NCI-H1105 treated with DMSO at 0.1 percent for 48 hours (cell line): ENCODE data around the gene SLC25A44.

ENCODE experiments used
- DNase-seq: peaks from one replicate; lab custom pipeline; 2025; lab: John Stamatoyannopoulos, UW

Gene SLC25A44

GRCh38 chr1:156193488-156194299, at the start of gene SLC25A44:
Gene SLC25A44 (plus strand): TSS chr1:156194104. CDS start chr1:156199848, 5,744 bp downstream.
- DNase-seq = peak; percentile 99

DNA sequence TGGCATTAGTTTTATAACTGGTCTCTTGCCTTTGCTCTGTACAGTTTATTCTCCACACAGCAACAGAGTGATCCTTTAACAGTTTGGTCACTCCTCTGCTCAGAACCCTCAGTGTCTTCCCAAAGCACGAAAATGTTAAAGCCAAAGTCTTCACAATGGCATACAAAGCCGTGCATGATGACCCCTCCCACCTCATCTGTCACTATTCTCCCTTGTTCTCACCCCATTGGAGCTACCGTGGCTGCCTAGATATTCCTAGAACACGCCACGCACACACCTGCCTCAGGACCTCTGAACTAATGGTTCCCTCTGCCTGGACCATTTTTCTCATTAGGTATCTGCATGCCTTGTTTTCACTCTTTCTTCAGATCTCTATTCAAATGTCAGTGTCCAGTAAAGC, 49.2 kb upstream of the SLC25A44 start:
- DNase-seq = no peak

GRCh38 chr1:156145650-156146019, 48.3 kb upstream of the SLC25A44 start:
- DNase-seq = no peak

- peak; percentile 89 for DNase-seq
Observed at GRCh38 chr1:156146020-156146768, 47.7 kb upstream of the SLC25A44 start.

DNA sequence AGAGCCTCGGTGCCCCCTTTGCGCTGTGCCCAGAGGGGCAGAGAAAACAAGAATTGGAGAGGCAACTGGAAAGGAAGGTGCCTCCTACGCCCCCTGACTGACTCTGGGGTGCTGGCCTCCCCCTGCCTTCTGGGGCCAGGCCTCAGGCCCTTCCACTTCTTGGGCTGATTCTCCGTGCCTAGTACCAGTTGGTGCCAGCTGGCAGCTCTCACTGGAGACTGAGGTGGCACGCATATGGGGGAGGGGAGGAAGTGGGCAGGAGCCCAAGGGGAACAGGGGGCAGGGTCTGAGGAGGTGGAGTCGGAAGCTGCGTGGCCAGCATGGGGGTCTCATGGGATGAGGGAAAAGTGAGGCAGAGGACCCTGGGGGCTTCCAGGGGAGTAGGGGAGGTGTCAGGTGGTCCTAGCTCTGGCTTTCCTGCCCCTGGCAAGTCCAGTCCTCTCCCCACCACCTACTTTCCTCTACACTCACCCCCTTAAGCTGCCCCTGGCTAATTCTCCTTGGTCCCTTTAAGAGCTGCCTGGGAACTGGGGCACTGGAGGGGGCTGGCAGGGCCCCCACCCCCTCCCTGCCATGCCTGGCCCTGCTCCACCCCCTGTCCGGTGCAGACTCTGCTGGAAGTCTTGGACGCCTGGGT, 47.0 kb upstream of the SLC25A44 start:
- DNase-seq = no peak

- no peak for DNase-seq
Observed at GRCh38 chr1:156148216-156148615, 45.7 kb upstream of the SLC25A44 start.

DNA sequence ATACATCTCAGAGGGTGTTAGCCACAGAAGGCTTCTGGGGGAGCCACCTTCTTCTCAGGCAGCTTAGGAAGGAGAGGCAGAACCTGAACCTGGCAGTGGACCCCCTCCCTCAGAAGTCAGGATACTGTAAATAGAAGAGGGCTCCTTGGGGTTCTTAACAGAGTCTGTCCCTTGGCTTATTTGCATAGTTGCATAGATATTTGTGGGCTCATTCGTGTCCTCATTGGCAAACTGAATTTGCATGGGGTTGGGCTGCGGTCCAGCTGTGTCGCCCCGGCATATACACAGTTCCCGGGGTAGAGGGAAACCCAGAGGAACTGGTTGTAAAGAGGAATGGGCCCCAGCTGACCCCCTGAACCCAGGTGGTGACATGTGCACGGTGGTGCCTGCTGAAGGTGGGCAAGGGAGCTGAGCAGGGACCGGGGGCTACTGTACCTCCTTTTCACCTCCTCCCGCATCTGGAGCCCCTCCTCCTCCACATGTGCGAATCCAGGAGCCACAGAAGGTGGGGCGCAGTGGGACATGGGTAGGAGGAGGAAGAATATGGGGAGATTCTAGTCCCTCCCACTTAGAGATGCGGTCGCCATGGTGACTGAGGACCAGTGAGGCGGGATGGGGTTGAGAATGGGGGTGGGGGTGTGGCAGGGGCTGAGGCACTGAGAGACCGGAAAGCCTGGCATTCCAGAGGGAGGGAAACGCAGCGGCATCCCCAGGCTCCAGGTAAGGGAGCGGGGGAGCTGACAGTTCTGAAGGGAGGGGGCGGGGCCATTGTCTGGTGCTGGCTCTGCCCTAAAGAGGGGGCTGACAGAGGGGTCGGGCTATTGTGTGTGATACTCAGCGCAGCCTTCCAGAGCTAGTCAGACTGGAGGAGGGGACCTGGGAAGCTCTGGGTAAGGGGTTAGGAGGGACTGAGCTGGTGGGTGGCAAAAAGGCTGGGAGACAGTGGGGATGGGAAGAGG, 44.3 kb upstream of the SLC25A44 start:
- no peak for DNase-seq

GRCh38 chr1:156150333-156151011, 43.4 kb upstream of the SLC25A44 start:
- no peak for DNase-seq

- DNase-seq = no peak
Observed at GRCh38 chr1:156151093-156151688, 42.7 kb upstream of the SLC25A44 start.

- no peak for DNase-seq
Observed at GRCh38 chr1:156152628-156153027, 41.3 kb upstream of the SLC25A44 start.

GRCh38 chr1:156153362-156153761, 40.5 kb upstream of the SLC25A44 start, which contains the start of gene SEMA4A:
Gene SEMA4A (plus strand): TSS chr1:156153585. CDS start chr1:156154579, 994 bp downstream.
- DNase-seq = no peak

DNA sequence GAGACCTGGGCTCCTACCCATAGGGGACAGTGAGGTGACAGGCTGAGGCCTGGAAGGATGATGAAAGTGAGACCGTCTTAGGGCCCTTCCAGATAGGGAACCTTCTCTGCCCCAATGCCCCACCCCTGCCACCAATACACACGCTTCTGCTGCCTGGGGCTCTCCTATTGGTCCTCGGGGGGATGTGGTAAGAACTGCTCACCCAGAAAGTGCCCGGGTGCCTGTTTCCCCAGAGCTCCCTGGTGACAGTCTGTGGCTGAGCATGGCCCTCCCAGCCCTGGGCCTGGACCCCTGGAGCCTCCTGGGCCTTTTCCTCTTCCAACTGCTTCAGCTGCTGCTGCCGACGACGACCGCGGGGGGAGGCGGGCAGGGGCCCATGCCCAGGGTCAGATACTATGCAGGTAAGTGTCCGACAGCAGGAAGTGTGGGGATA, 39.6 kb upstream of the SLC25A44 start:
- DNase-seq = no peak

DNA sequence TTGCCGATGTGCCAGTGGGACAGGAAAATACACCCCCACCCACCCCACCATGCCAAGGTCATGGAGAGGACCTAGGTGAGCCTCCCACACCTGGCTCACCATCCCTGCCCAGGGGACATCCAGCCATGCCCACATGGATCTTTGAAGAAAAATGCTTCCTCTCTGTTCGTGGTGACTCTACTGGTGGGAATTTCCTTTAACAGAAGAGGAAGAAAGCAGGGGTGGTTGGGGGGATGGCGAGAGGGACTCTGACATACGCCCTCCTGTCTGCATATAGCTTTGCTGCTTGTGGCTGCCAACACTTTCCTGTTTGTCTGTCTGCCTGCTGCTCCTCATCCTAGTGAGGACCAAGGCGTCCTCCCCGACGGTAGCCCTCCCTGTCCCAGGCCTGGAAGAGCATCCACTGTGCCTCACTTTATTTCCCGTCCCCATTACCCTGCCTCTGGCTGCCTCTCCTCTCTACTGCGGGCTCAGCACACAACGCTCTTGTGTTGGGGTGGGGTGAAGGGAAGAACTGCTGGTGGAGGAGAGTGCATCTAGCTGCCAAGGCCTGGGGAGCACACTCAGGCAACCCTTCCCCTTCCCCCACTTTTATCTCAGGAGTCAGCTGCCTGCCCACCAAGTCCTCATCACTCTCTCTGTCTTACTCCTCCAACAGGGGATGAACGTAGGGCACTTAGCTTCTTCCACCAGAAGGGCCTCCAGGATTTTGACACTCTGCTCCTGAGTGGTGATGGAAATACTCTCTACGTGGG, 38.0 kb upstream of the SLC25A44 start:
- no peak for DNase-seq

DNA sequence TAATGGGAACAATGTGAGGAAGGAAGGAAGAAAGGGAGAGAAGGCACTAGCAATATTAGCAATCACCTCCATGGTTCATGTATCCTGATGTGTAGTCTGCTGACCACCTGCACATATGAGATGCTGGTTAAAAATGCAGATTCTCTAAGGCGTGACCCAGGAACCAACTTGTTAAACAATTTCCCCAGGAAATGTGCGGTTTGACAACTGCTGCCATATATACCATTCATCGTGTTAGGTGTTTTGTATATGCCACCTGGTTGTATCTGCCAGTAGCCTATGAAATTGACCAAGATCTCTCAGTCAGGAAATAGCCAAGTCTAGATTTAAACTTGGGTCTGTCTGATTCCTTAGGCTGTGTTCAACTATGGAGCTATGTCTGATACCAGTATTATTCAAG, 36.4 kb upstream of the SLC25A44 start:
- DNase-seq = no peak

- no peak for DNase-seq
Observed at GRCh38 chr1:156157966-156158365, 35.9 kb upstream of the SLC25A44 start.

DNA sequence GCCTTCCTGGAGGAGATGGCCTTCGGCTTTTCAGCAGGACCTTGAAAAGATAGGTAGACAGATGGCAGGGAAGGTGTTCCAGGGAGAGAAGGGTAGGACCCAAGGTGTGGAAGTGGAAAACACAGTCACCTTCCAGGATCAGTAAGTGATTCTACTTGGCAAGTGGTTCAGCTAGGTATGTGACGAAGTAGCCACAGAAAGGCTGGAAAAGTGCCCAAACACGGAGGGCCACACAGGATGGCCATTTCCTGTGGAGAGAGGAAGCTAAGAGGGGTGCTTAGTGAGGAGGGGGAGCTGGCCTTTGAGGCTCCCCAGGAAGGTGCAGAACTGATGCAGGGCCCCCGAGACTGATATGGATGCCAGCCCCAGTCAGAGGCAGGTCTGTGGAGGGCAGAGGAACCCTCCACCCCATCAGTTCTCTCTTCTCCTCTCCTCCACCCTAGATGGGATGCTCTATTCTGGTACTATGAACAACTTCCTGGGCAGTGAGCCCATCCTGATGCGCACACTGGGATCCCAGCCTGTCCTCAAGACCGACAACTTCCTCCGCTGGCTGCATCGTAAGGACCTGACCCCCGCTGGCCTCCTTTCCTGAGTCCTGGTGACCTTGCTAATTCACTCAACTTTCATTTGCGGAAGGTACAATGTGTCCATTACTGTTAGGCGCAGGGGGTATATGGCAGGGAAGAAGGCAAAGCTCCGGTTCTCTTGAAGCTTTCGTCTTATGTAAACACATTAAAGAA, 33.7 kb upstream of the SLC25A44 start:
- no peak for DNase-seq

- DNase-seq = peak; percentile 59
Observed at GRCh38 chr1:156160743-156161171, 33.1 kb upstream of the SLC25A44 start.

DNA sequence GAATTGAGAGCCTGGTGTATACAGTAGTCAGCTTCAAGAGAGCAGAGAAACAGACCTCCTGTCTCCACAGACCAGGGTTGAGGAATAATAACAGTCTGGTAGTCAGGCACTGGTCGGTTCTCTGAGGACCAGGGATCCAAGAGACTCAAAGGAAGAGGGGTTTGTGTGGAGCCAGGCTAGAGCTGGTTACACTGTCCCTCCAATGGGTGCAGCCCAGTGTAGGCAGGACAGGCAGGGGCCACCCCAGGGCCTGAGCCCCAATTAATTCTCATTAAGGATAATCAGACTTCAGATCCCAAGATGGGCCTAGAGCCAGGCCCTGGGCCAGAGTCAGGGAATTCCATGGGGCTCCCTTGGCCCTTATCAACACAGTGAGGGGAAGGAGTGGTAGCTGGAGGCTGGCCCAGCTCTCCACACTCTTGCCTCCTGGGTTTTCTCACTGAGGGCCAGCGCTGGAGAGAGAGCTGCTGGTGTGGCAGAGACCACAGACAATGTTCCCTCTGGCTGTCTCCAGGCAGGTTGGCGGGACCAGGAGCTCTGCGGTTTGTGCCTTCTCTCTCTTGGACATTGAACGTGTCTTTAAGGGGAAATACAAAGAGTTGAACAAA, 31.4 kb upstream of the SLC25A44 start:
- DNase-seq = no peak

GRCh38 chr1:156163712-156164111, 30.2 kb upstream of the SLC25A44 start:
- DNase-seq = no peak
